Ramos (cell line): Measurements from ENCODE around the gene SPOPL.
"Not testable (repeated sequence)": the region's sequence is repeated elsewhere in the genome, so short reads cannot be mapped to it uniquely, and the experiment has no call there.

Source experiments
- in situ Hi-C: fragments of 300-500 bp; cut with MboI; formaldehyde crosslinking; loops from one replicate; pipeline ENCODE4 v1.14.3; 2022; ENCODE audit warnings: low sequenced_read_pairs; ENCODE audit not compliant: unreplicated experiment

Gene SPOPL

GRCh38 chr2:138522556-138522955, 21.0 kb downstream of the SPOPL start:
- in situ Hi-C loops = no loop called here

GRCh38 chr2:138523018-138523672, 21.6 kb downstream of the SPOPL start:
- in situ Hi-C loops = not testable (repeated sequence)

DNA sequence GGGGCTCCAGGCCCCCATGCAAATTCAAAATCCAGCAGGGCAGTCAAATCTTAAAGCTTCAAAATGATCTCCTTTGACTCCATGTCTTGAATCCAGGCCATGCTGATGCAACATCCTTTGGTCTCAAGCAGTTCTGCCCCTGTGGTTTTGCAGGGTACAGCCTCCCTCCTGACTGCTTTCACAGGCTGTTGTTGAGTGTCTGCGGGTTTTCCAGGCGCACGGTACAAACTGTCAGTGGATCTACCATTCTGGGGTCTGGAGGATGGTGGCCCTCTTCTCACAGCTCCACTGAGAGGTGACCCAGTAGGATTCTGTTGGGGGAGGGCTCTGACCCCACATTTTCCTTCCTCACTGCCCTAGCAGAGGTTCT, 22.1 kb downstream of the SPOPL start:
- in situ Hi-C loops = not testable (repeated sequence)

- in situ Hi-C loops = not testable (repeated sequence)
These were observed 22.8 kb downstream of the SPOPL start for GRCh38 chr2:138524353-138524752.

DNA sequence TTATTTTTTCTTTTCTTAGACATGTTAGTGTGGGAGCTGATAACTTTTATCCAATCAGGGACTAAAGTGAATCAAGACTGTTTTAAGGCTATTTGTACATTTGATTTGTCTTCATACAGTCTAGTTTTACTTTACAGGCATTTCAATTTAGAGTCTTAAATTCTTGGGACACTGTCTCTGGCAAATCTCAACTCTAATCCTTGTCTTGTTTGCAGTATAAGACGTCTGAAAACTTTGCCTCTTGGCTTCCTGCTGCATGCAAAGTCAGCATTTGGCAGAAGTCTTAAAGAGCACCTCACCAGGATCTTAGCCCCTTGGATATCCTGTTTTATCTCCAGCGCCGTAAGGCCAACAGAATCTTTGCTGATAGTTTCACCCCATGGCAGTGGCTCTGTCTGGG, 30.3 kb downstream of the SPOPL start:
- in situ Hi-C loops = no loop called here

- in situ Hi-C loops = no loop called here
These were observed 33.2 kb downstream of the SPOPL start for GRCh38 chr2:138534791-138535190.

DNA sequence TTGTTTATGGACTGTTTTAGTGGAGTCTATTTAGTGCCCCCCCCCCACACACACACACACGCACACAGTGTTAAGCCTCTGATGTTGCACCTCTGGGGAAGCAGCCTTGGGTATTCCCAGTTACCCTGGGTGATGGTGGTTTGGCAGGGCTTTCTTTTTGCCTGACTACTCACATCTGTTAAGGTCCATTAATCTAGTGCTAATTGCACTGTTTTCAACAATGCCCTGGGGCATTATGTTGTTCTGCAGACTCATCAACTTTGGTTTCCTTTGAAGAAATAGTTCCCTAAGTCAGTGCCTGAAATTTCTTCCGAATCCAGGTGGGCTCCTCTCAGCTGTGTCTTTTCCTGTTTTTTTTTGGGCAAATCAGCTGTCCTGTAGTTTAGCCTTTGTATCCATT, 34.7 kb downstream of the SPOPL start:
- in situ Hi-C loops = no loop called here

DNA sequence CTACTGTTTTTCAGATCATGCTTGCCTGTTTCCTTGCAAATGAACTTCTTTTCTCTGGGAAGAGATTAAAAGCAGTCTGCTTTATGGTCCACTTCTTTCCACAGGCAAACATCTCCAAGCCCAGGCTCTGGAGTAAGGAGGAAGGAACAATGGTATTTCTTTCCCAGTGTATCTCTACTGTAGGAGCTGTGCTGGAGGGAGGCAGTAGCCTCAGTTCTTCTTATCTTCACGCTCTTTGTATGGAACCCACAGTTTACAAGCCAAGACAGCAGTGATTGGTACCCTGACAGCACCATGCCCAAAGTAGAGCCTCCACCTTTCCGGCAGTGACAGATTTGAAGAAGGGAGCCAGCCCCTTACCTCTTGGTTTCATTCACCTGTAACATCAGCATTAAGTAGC, 35.2 kb downstream of the SPOPL start:
- in situ Hi-C loops = no loop called here

GRCh38 chr2:138537170-138537915, 35.8 kb downstream of the SPOPL start:
- in situ Hi-C loops = no loop called here

GRCh38 chr2:138544206-138544605, 42.6 kb downstream of the SPOPL start:
- in situ Hi-C loops = not testable (repeated sequence)

DNA sequence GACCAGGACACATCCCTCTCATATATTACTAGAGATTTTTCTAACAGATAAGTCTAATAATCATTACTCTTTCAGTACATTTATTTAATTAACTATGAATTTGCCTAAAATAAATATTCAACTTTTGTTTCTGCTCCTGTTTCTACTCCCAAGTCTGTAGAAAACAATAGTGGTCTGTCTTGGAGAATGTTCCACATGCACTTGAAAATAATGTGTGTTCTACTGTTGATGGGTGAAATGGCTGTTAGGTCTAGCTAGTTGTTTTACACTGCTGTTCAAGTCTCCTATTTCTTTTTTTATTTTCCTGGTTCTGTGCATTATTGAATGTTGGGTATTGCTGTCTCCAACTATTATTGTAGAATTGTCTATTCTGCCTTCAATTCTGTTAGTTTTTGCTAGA, 47.2 kb downstream of the SPOPL start:
- in situ Hi-C loops = no loop called here

- in situ Hi-C loops = no loop called here
These were observed 48.6 kb downstream of the SPOPL start for GRCh38 chr2:138550172-138550571.

DNA sequence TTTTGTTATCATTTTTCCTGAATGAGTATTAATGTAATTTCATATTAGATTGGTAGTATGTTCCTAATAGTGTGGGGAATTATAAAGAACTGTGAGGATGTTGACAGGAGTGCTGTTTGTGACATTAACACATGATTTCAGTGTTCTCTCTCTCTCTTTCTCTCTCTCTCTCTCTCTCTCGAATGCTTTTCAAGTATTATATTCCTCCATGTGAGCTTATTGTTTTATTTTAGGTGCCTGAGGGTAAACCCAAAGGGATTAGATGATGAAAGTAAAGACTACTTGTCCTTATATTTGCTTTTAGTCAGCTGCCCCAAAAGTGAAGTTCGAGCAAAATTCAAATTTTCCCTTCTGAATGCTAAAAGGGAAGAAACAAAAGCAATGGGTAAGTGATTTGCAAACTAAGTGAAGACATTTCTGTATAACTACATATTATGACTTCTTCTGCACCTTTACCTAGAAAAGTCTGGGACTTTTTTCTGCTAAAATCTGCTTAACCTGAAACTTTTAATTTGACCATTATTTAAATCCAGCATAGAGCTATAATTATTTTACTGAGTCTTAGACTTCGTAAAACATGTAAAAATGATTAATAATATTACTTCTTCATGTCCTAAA, 49.2 kb downstream of the SPOPL start:
- in situ Hi-C loops = no loop called here

GRCh38 chr2:138554123-138554522, 52.6 kb downstream of the SPOPL start:
- in situ Hi-C loops = no loop called here

- in situ Hi-C loops = no loop called here
These were observed 58.1 kb downstream of the SPOPL start for GRCh38 chr2:138559641-138560040.

DNA sequence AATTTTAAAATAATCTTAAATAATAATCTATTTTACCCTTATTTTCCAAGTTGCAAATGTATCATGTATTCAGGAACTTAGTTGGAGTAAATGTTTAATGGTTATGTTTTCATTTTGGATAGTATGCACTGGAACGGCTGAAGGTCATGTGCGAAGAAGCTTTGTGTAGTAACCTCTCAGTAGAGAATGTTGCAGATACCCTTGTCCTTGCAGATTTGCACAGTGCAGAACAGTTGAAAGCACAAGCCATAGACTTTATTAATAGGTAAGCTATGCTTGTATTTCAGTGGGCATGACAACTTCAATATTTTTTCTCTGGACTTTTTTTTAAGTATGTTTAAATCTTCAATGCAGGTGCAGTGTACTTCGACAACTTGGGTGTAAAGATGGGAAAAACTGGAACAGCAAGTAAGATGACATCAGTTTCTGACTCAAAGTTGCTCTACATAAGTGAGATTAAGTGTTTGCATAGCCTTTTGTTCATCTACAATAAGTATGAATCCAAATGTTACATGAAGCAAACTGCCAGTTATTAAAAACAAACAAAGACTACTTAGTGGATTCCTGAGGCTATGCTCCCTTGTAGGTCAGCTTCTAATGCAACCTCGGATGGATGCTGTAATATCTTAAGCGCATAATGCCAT, 63.1 kb downstream of the SPOPL start:
- in situ Hi-C loops = no loop called here

DNA sequence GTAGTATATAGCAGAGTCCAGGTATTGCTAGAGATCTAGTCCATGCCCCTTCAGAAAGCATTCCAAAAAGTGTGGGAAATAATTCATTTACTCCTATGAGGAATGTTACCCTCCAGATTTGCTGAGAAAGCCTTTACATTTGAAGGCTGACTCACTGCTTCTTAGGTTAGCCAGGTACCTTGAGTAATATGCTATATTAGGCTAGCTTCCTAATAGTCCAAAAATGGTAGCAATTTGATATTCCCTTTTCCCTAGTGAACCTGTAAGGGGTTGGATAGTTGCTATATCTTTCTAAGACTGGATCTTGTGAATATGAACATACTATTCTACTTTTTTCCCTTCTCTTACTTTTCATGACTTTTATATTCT, 63.6 kb downstream of the SPOPL start:
- in situ Hi-C loops = no loop called here

DNA sequence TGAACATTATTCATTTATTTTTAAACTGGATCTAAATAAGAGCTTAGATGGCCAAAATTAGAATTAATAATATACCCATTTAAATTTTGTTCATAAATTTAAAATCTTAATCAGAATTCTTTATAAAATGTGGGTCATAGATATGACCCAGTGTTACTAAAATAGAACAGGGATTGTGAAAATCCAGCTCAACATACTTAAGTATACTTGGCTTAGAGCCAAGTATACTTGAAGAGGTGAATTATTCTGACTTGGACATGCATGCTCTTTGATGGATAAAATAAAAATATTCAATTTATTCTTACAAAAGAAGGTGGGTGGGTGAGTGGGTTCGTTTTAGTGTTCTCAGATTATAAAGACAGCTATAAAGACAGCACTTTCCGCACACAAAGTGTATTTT, 70.7 kb downstream of the SPOPL start:
- in situ Hi-C loops = no loop called here

- in situ Hi-C loops = no loop called here
These were observed 75.5 kb downstream of the SPOPL start for GRCh38 chr2:138577066-138577465.

DNA sequence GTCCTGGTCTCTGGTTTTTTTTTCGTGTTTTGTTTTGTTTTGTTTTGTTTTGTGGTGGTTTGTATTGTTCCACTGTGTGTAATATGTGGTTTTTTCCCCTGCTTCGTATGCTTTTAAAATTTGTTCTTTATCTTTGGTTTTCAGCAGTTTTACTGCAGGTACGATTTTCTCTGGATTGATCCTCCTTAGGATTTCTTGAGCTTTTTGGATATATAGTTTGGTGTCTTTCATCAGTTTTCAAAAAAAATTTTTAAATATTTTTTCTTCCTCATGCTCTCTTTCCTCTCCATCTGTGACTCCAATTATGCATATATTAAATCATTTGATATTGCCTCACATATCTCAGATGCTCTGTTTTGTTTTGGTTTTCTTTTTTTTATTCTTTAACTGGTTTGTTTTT, 78.0 kb downstream of the SPOPL start:
- in situ Hi-C loops = no loop called here

GRCh38 chr2:138581909-138582308, 80.3 kb downstream of the SPOPL start:
- in situ Hi-C loops = no loop called here
